ENCODE measurements around the gene MEG3.

DNA sequence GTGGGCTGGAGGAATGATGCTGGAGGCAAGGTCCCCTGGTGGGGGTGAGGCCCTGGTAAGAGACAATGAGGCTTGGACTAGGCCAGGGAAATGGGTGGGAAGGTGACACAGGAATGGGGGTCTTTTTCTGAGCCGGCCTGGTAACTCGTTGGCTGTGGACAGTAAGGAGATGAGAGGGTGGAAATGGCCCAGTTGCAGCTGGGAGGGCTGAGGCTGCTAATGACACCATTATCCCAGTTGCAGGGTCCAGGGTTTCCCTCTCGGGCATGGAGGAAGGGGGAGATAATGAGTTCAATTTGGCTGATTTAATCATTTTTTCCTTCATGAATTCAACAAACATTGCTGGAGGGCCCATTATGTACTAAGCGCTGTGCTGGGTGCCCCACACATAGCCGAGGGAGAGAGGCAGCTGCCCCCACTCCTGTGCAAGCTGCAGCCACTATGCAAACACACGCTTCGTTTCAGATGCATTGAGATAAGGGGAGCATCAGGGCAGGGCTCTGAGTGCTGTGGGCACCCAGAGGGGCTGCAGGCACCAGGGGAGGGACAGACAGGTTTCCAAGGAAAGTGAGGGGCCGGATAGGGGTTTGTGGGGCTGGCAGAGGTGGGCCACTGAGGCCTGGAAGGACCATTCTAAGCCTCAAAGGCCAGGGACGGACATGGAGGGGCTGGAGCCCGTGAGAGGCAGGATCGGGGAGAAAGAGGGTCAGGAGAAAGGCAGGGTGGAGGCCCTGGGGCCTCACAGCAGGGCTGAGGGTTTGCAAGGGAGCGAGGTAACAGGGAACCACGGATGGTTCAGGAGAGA is 43.2 kb upstream of the MEG3 start:
- TF ChIP-seq FOXM1 (IDR thresholded peaks at IDR 0.05; ENCODE audit: borderline replicate concordance) (no peak), BHLHE40 (IDR thresholded peaks at IDR 0.05; ENCODE audit: borderline replicate concordance) (no peak), TARDBP (IDR thresholded peaks at IDR 0.05) (no peak), FOXA1 (IDR thresholded peaks at IDR 0.05) (no peak), ARNT (IDR thresholded peaks at IDR 0.05) (no peak), FOXK2 (IDR thresholded peaks at IDR 0.05) (no peak), HDGF (IDR thresholded peaks at IDR 0.05; ENCODE audit: borderline replicate concordance) (no peak), SP1 (IDR thresholded peaks at IDR 0.05) (no peak), SUZ12 (IDR thresholded peaks at IDR 0.05) (no peak)

All from HEK293T (cell line).